Stimulated activated CD4-positive, alpha-beta T cell treated with anti-CD3 and anti-CD28 coated beads, TNF-alpha, amount 100 ng/mL, for 48 hours (primary cell): Measurements from ENCODE around the gene HTR1D.

Source experiments
- DNase-seq, 3 donors: peaks; one replicate each; pipeline ENCODE4 v3.0.0-alpha.2; 2020; ENCODE audit warnings: low read depth in 3 of 3

Gene HTR1D

DNA sequence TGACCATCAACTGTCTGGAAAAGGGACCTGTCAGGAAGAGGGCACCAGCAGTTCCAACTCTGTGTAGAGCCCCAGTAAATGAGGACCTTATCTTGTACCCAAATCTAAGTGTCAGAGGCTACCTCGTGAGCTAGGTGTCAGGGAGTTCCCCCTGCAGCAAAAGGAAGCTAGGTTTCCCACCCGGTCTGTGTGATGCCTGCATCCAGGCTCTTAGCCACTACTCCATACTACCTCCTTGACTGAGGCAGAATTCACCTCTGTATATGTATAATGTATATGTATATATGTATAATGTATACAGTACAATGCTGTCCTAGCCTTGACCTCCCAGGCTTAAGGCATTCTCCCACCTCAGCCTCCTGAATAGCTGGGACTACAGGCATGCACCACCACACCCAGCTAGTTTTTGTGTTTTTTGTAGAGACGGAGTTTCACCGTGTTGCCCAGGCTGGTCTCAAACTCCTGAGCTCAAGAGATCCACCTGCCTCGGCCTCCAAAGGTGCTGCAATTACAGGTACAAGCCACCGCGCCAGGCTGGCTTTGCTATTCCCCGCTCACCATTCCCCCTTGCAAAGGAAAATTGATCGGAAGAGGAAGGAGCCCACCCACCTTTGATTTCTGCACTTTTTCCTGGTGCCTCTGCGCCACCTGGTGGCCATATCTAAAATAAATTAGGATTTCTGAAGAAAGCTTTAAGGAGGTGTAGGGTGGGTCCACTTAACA, 32.9 kb downstream of the HTR1D start:
- DNase-seq: no peak

DNA sequence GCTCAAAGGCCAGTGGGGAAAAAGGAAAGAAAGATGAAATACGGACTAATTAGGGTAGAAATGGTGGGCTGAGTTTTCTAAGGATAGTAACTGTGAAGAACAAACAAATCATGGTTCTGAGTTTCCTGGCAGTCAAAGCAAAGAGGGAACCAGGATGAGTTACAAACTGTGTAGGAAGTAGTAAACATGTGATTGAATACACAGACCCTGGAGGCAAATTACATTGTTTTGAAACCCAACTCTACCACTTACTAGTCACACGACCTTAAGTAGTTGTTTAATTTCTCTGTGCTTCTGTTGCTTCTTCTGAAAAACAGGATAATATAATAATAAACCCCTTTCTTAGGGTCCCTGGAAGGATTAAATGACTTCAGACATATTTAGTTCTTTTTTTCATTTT, 37.4 kb downstream of the HTR1D start:
- no peak for DNase-seq

- no peak for DNase-seq
Measured at GRCh38 chr1:23178950-23179349, 38.4 kb downstream of the HTR1D start.

GRCh38 chr1:23178414-23178813, 38.9 kb downstream of the HTR1D start:
- DNase-seq: no peak

GRCh38 chr1:23177438-23178380, 39.6 kb downstream of the HTR1D start:
- peak in 2 of 3 donors; percentile 29 to 36 for DNase-seq

DNA sequence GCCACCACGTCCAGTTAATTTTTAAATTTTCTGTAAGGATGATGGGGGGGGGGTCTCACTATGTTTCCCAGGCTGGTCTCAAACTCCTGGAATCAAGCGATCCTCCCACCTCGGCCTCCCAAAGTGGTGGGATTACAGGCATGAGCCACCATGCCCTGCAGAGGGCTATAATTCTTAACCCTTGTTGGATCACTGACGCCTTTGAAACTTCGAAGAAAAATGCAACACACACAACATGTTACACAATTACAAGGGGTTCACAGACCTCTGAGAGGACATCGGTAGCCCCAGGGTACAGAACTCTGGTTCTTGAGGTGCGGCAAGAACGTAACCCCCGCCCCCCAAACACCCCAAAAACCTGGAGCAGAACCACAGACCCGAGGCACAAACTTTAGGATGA, 40.3 kb downstream of the HTR1D start:
- DNase-seq: no peak

- no peak for DNase-seq
Measured at GRCh38 chr1:23174426-23175110, 42.7 kb downstream of the HTR1D start.

- DNase-seq: no peak
Measured at GRCh38 chr1:23171181-23171755, 46.0 kb downstream of the HTR1D start.

- peak in 1 of 3 donors; percentile 25 for DNase-seq
Measured at GRCh38 chr1:23169727-23170335, 47.5 kb downstream of the HTR1D start.

GRCh38 chr1:23169195-23169575, 48.1 kb downstream of the HTR1D start:
- no peak for DNase-seq

GRCh38 chr1:23168445-23169194, 48.7 kb downstream of the HTR1D start, which contains the start of gene LUZP1:
LUZP1 (minus strand) TSS chr1:23168856.
- DNase-seq: peak; percentile 74 to 89 (median 86)

GRCh38 chr1:23168079-23168444, 49.2 kb downstream of the HTR1D start:
- DNase-seq: no peak

GRCh38 chr1:23167353-23168078, 49.8 kb downstream of the HTR1D start:
- DNase-seq: no peak

DNA sequence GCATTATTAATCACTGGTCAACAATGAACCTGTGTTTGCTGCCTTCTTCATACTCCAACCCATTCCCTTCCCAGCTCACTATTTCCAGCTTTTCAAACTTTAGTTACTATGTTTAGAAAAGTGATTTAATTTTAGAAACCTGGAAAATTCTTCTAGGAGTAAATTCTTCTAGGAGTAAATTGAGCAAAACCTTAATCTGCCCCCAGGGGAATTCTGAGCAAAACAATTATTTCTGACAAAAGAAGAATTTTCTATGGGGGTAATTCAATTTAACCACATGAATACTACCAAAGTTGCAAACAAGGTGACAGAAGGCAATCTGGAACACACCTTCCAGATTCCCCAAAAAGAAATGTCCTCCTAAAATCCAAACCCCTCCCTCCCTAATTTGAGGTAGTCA, 50.4 kb downstream of the HTR1D start:
- no peak for DNase-seq

- no peak for DNase-seq
Measured at GRCh38 chr1:23163395-23163794, 53.9 kb downstream of the HTR1D start.

GRCh38 chr1:23159963-23160877, 57.1 kb downstream of the HTR1D start:
- no peak for DNase-seq

GRCh38 chr1:23156940-23157339, 60.4 kb downstream of the HTR1D start:
- DNase-seq: no peak

DNA sequence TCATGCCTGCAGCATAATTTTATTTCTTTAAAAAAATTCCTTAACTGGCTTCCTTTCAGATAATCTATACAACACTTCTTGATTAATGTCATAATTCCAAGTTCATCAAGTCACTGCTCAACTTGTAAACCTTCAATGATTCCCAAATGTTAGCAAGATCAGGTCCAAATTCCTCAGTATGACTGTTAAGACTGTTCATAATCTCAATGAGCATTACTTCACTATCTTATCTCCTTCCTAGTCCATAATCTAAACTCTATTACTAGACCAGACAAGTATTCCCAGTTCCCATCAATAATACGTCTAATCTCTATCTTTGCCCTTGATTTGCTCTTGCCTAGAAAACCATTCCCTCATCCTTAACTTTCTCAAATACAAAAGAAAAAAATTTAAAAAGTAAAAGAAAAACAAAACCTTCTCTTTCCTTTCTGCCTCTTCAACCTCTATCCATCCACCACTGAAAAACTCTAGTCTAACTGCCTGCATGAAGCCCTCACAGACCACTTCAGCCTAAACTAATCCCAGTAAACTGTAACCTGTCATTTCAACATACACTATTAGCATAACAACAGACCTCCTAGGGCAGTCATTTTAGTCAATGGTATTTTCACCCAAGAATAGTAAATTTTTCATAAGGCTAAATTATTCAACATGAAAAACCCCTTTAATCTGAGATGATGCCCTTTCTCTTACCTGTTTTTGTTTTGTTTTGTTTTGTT, 64.2 kb downstream of the HTR1D start:
- no peak for DNase-seq
